K562 (cell line): ENCODE measurements around the gene SLC39A13. TPM values are rescaled to one million over a fixed set of nuclear protein-coding genes. Genes with fewer than 3 reads are reported as not detected.

Experiments
- ATAC-seq: fragments of 200-7000 bp; cut with Tn5 transposase; 3 replicates; pipeline ENCODE4 v1.9.1; 2020; ENCODE audit warnings: moderate library complexity
- BruUV-seq: library from RNA; stranded (reverse); fragments of 400-500 nt; replicated peaks from 2 replicates; lab custom pipeline; 2021; lab: Mats Ljungman, UMichigan
- CTCF ChIA-PET: fragments of 300-600 bp; formaldehyde crosslinking; extraction: SDS; loops from one replicate; lab custom pipeline; 2021; ENCODE audit warnings: low intra/inter-chr PET ratio; lab: Yijun Ruan, JAX
- POLR2A ChIA-PET: fragments of 300-600, 350-650 bp; sonication (Branson Sonifier 250); formaldehyde crosslinking; extraction: SDS; loops from one replicate; lab custom pipeline; 2021; ENCODE audit warnings: antibody characterized with exemption, inconsistent platforms; lab: Yijun Ruan, JAX
- DNase-seq, 4 experiments: peaks; one replicate each; pipeline versions ENCODE4 v3.0.0 to v3.0.0-alpha.2; 2011 to 2018; ENCODE audit warnings: low spot score in 3 of 4, mixed read lengths in 3 of 4; ENCODE audit errors: extremely low read depth in 1 of 4
- FAIRE-seq: peaks from 2 replicates; lab custom pipeline; 2011; peaks lifted over from hg19 to GRCh38; lab: Jason Lieb, UNC
- H2AFZ ChIP-seq: 2 replicates; pipeline ENCODE4 v1.6.0; 2011; ENCODE audit warnings: low read depth, low read length, control low read depth, inconsistent platforms
- H3K27ac ChIP-seq: fragments of 200-600 bp; 3 replicates; pipeline ENCODE4 v1.8.0; 2011; ENCODE audit warnings: low read depth, mild to moderate bottlenecking, control low read depth, inconsistent platforms, low read length, moderate library complexity, mixed read lengths; ENCODE audit errors: extremely low read depth
- H3K27me3 ChIP-seq, 2 experiments: fragments of 300-600 bp in 1 of 2; 2 replicates in 1 of 2; 3 replicates in 1 of 2; pipeline versions ENCODE4 v1.6.0 to v1.8.0; 2011; ENCODE audit warnings: inconsistent platforms in 2 of 2, low read length in 2 of 2, mild to moderate bottlenecking in 1 of 2, mixed read lengths in 1 of 2, moderate library complexity in 1 of 2; ENCODE audit not compliant: control insufficient read depth in 2 of 2, insufficient read depth in 2 of 2
- H3K36me3 ChIP-seq: fragments of 300-600 bp; 3 replicates; pipeline ENCODE4 v1.8.0; 2011; ENCODE audit warnings: mild to moderate bottlenecking, low read length, inconsistent platforms; ENCODE audit not compliant: control insufficient read depth, insufficient read depth
- H3K4me1 ChIP-seq, 2 experiments: fragments of 200-600 bp in 1 of 2; replicated peaks in 1 of 2; 2 replicates in 1 of 2; 3 replicates in 1 of 2; pipeline versions ENCODE4 v1.5.1 to v1.8.0; 2011; ENCODE audit warnings: inconsistent platforms in 2 of 2, low read length in 2 of 2, mild to moderate bottlenecking in 1 of 2, mixed read lengths in 1 of 2, moderate library complexity in 1 of 2; ENCODE audit not compliant: control insufficient read depth in 2 of 2, insufficient read depth in 2 of 2
- H3K4me2 ChIP-seq: 2 replicates; pipeline ENCODE4 v1.6.1; 2011; ENCODE audit warnings: low read length, control low read depth, inconsistent platforms, mixed read lengths; ENCODE audit not compliant: insufficient read depth
- H3K4me3 ChIP-seq: fragments of 200-600 bp; sonication (generic), shearing (Covaris generic); 2 replicates; pipeline ENCODE4 v1.5.1; 2016; ENCODE audit warnings: control low read depth, inconsistent platforms
- H3K79me2 ChIP-seq: fragments of 200-600 bp; 3 replicates; pipeline ENCODE4 v1.8.0; 2011; ENCODE audit warnings: low read length, inconsistent platforms; ENCODE audit not compliant: control insufficient read depth, insufficient read depth
- H3K9ac ChIP-seq, 2 experiments: 2 replicates each; pipeline versions ENCODE4 v1.6.0 to v1.6.1; 2011; ENCODE audit warnings: low read depth in 2 of 2, low read length in 2 of 2, control low read depth in 1 of 2, inconsistent platforms in 1 of 2, mild to moderate bottlenecking in 1 of 2, mixed read lengths in 1 of 2; ENCODE audit not compliant: insufficient read depth in 1 of 2
- H3K9me1 ChIP-seq: one replicate; pipeline ENCODE4 v1.6.0; 2011; ENCODE audit warnings: inconsistent platforms, mild to moderate bottlenecking, low read length, moderate library complexity; ENCODE audit not compliant: control insufficient read depth, insufficient read depth
- H3K9me3 ChIP-seq: replicated peaks from 2 replicates; pipeline ENCODE4 v1.5.1; 2011; ENCODE audit warnings: low read depth, low read length, inconsistent platforms; ENCODE audit not compliant: control insufficient read depth, insufficient read depth
- H4K20me1 ChIP-seq: replicated peaks from 2 replicates; pipeline ENCODE4 v1.6.1; 2011; ENCODE audit warnings: low read length, inconsistent platforms, mixed read lengths; ENCODE audit not compliant: control insufficient read depth, insufficient read depth
- CCAR2 ChIP-seq: fragments of 200-400 bp; formaldehyde crosslinking; IDR thresholded peaks from 2 replicates; pipeline ENCODE4 v1.6.1; 2017; ENCODE audit warnings: mild to moderate bottlenecking, low read depth, low read length
- ELK1 ChIP-seq: sonication (generic); formaldehyde crosslinking; IDR thresholded peaks from 2 replicates; pipeline ENCODE4 v1.8.1; 2022; ENCODE audit warnings: missing genetic modification reagents
- GTF2F1 ChIP-seq: IDR thresholded peaks from 2 replicates; pipeline ENCODE4 v1.6.1; 2011; ENCODE audit warnings: low read depth, low read length, improper control_type of control experiment
- HNRNPK ChIP-seq: fragments of 200-400 bp; formaldehyde crosslinking; IDR thresholded peaks from one replicate; pipeline ENCODE4 v1.6.1; 2018; ENCODE audit warnings: mild to moderate bottlenecking, low read depth, low read length; ENCODE audit not compliant: poor library complexity, severe bottlenecking
- ILK ChIP-seq: fragments of 450-650 bp; IDR thresholded peaks from 2 replicates; pipeline ENCODE4 v1.6.1; 2016; ENCODE audit warnings: missing genetic modification characterization, low read depth, mild to moderate bottlenecking, missing compliant biosample characterization, moderate library complexity, borderline replicate concordance
- RBM25 ChIP-seq: fragments of 200-400 bp; formaldehyde crosslinking; IDR thresholded peaks from 2 replicates; pipeline ENCODE4 v1.6.1; 2018; ENCODE audit warnings: low read length, low read depth, moderate library complexity; ENCODE audit not compliant: severe bottlenecking
- RNF2 ChIP-seq: sonication (generic); IDR thresholded peaks from 2 replicates; pipeline ENCODE4 v1.6.1; 2016
- TCF3 ChIP-seq: sonication (generic); formaldehyde crosslinking; IDR thresholded peaks from 2 replicates; pipeline ENCODE4 v1.4.0; 2020; ENCODE audit warnings: mild to moderate bottlenecking, missing genetic modification reagents
- ZNF282 ChIP-seq: sonication (generic); formaldehyde crosslinking; IDR thresholded peaks from 2 replicates; pipeline ENCODE4 v1.8.1; 2023; ENCODE audit warnings: missing genetic modification reagents
- whole genome bisulfite sequencing: fragments of 100-300 bp; shearing (Covaris generic); methylation state at CpG from one replicate; pipeline ENCODE4 v1.1.6; 2016; ENCODE audit warnings: low coverage, mixed read lengths; ENCODE audit not compliant: insufficient coverage; ENCODE audit errors: missing lambda C conversion rate; 5-methylcytosine and 5-hydroxymethylcytosine counted together
- in situ Hi-C: fragments of 300-500 bp; cut with MboI; formaldehyde crosslinking; loops from 4 replicates; pipeline ENCODE4 v1.15.0; 2018; ENCODE audit warnings: inconsistent platforms, mixed read lengths
- intact Hi-C: fragments of 100-400 bp; cut with micrococcal nuclease; formaldehyde crosslinking; loops from 2 replicates; pipeline ENCODE4 v1.14.2; 2022
- polyA plus RNA-seq, 8 experiments: library from polyadenylated mRNA; depleted of rRNA in 4 of 8; stranded (reverse) in 5 of 8; unstranded in 3 of 8; fragments of >200 nt; fragmentation: Nextera tagmentation in 2 of 8; fragmentation: Illumina TruSeq in 1 of 8; extraction: Ambion mirVana in 2 of 8; extraction: Trizol in 1 of 8; gene quantifications; 2 replicates each; pipeline versions ENCODE4 v1.2.1 to v1.2.3, GENCODE V29; 2011 to 2014; ENCODE audit warnings: inconsistent platforms in 1 of 8, missing spikeins in 1 of 8
- total RNA-seq, 7 experiments: library from RNA; depleted of rRNA in 6 of 7; stranded (reverse); fragments of >200 nt in 6 of 7; fragmentation: Illumina TruSeq in 2 of 7; extraction: Trizol in 2 of 7; gene quantifications; 2 replicates each; pipeline versions ENCODE4 v1.2.1 to v1.2.3, GENCODE V29; 2011 to 2021; ENCODE audit warnings: low replicate concordance in 1 of 7
- TF ChIP-seq, protein P1 (sequence below): IDR thresholded peaks from 2 replicates; pipeline ENCODE4 v1.6.1; 2011; ENCODE audit warnings: borderline replicate concordance, low read depth, mild to moderate bottlenecking, moderate library complexity, low read length; ENCODE audit not compliant: insufficient read depth, poor library complexity, severe bottlenecking
- TF ChIP-seq, protein P2 (sequence below): fragments of 450-650 bp; formaldehyde crosslinking; IDR thresholded peaks from 2 replicates; pipeline ENCODE4 v1.4.0; 2020; ENCODE audit warnings: mild to moderate bottlenecking
- TF ChIP-seq, protein P3 (sequence below): fragments of 250-450 bp; sonication (Bioruptor Pico); IDR thresholded peaks from 2 replicates; pipeline ENCODE4 v1.9.0; 2021; ENCODE audit warnings: mild to moderate bottlenecking, inconsistent platforms
- TF ChIP-seq, protein P4 (sequence below): fragments of 250-450 bp; sonication (Bioruptor Pico); IDR thresholded peaks from 2 replicates; pipeline ENCODE4 v1.5.0; 2020; ENCODE audit warnings: mild to moderate bottlenecking, borderline replicate concordance

SLC39A13 gene
- total and polyA plus RNA-seq, 9 of the 15 experiments (the other 6 are each of a cell fraction or from before 2014, with no cell fraction given): 0.17 to 15.9 (median 3.2) TPM

DNA sequence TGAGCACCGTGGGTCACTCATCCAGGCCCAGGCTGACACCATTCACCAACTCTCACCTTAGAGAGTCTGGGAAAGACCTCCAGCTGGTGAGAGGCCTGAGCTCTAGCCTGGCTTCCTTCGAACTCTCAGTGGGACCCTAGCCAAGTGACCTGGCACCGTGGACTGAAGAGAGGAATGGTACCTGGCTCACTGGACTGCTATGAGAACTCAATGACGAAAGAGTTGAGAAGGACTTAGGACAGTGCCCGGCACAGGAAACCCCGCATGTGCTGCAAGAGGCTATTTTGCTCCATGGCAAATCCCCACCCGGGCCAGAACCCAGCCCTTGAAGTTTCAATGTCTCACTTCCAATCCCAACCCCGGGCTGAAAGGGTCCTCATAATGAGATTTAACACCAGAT, 41.2 kb downstream of the SLC39A13 start:
- no peak overlapping the region for H3K4me2 ChIP-seq
- ChIA-PET CTCF (no interaction called here), POLR2A (interaction anchor here (0.5 to 1.0 kb wide), 3 partner anchors 11 to 188 kb away, joined by 3 read pairs; no protein-coding TSS in a partner anchor)
- ATAC-seq: no peak
- DNase-seq: no peak
- no TSS peak for BruUV-seq
- no peaks in the 10 kb centered on the region for H3K9me3 ChIP-seq
- H3K4me1 ChIP-seq: peaks cover 0 to 19% of the 10 kb centered on the region in 2 experiments; a peak in 2 of 5 replicates
- 22% methylated on average over 5 of the region's 8 CpGs for WGBS
- no peaks in the 10 kb centered on the region for H3K27me3 ChIP-seq
- no peaks in the 10 kb centered on the region for H4K20me1 ChIP-seq
- intact Hi-C loops: no loop called here
- H2AFZ ChIP-seq: no peak overlapping the region
- H3K4me3 ChIP-seq: no peak overlapping the region
- 0 out of 4 replicates have a peak overlapping the region, but pooled peaks of 1 of the 2 experiments have one; percentile 48 for H3K9ac ChIP-seq
- no peaks in the 10 kb centered on the region for H3K9me1 ChIP-seq
- no peak overlapping the region for H3K27ac ChIP-seq
- in situ Hi-C loops: no loop called here
- H3K36me3 ChIP-seq: no peaks in the 10 kb centered on the region; the same call in 2 of the 3 replicates
- no peaks in the 10 kb centered on the region for H3K79me2 ChIP-seq
- FAIRE-seq: no peak
- TF ChIP-seq ELK1 (no peak), GTF2F1 (no peak), RNF2 (no peak), HNRNPK (no peak), CCAR2 (no peak), RBM25 (no peak), ZNF282 (CRISPR knock-in tag) (no peak), ILK (tag) (no peak), TCF3 (CRISPR knock-in tag) (no peak)
- TF ChIP-seq, protein P1, sequence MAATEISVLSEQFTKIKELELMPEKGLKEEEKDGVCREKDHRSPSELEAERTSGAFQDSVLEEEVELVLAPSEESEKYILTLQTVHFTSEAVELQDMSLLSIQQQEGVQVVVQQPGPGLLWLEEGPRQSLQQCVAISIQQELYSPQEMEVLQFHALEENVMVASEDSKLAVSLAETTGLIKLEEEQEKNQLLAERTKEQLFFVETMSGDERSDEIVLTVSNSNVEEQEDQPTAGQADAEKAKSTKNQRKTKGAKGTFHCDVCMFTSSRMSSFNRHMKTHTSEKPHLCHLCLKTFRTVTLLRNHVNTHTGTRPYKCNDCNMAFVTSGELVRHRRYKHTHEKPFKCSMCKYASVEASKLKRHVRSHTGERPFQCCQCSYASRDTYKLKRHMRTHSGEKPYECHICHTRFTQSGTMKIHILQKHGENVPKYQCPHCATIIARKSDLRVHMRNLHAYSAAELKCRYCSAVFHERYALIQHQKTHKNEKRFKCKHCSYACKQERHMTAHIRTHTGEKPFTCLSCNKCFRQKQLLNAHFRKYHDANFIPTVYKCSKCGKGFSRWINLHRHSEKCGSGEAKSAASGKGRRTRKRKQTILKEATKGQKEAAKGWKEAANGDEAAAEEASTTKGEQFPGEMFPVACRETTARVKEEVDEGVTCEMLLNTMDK: no peak
- TF ChIP-seq, protein P2, sequence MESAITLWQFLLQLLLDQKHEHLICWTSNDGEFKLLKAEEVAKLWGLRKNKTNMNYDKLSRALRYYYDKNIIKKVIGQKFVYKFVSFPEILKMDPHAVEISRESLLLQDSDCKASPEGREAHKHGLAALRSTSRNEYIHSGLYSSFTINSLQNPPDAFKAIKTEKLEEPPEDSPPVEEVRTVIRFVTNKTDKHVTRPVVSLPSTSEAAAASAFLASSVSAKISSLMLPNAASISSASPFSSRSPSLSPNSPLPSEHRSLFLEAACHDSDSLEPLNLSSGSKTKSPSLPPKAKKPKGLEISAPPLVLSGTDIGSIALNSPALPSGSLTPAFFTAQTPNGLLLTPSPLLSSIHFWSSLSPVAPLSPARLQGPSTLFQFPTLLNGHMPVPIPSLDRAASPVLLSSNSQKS (CRISPR knock-in tag): no peak
- TF ChIP-seq, protein P3, sequence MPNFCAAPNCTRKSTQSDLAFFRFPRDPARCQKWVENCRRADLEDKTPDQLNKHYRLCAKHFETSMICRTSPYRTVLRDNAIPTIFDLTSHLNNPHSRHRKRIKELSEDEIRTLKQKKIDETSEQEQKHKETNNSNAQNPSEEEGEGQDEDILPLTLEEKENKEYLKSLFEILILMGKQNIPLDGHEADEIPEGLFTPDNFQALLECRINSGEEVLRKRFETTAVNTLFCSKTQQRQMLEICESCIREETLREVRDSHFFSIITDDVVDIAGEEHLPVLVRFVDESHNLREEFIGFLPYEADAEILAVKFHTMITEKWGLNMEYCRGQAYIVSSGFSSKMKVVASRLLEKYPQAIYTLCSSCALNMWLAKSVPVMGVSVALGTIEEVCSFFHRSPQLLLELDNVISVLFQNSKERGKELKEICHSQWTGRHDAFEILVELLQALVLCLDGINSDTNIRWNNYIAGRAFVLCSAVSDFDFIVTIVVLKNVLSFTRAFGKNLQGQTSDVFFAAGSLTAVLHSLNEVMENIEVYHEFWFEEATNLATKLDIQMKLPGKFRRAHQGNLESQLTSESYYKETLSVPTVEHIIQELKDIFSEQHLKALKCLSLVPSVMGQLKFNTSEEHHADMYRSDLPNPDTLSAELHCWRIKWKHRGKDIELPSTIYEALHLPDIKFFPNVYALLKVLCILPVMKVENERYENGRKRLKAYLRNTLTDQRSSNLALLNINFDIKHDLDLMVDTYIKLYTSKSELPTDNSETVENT (CRISPR knock-in tag): no peak
- TF ChIP-seq, protein P4, sequence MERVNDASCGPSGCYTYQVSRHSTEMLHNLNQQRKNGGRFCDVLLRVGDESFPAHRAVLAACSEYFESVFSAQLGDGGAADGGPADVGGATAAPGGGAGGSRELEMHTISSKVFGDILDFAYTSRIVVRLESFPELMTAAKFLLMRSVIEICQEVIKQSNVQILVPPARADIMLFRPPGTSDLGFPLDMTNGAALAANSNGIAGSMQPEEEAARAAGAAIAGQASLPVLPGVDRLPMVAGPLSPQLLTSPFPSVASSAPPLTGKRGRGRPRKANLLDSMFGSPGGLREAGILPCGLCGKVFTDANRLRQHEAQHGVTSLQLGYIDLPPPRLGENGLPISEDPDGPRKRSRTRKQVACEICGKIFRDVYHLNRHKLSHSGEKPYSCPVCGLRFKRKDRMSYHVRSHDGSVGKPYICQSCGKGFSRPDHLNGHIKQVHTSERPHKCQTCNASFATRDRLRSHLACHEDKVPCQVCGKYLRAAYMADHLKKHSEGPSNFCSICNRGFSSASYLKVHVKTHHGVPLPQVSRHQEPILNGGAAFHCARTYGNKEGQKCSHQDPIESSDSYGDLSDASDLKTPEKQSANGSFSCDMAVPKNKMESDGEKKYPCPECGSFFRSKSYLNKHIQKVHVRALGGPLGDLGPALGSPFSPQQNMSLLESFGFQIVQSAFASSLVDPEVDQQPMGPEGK: no peak
